Stomach (tissue), 9 donors: Measurements from ENCODE around the gene MRGPRE. TPM values are rescaled to one million over a fixed set of nuclear protein-coding genes. Genes with fewer than 3 reads are reported as not detected.

ENCODE experiments used
- DNase-seq, 2 donors: peaks; one replicate each; pipeline versions ENCODE4 v3.0.0 to v3.0.0-alpha.2; 2013 to 2019
- H3K27ac ChIP-seq, 5 donors: fragments of 200-600 bp in 4 of 5; sonication (generic) in 4 of 5; one replicate each; pipeline ENCODE4 v1.5.1; 2013 to 2019; ENCODE audit warnings: mild to moderate bottlenecking in 1 of 5, moderate library complexity in 1 of 5
- H3K27me3 ChIP-seq, 3 donors: fragments of 200-600 bp; sonication (generic); one replicate each; pipeline ENCODE4 v1.5.1; 2017 to 2019; ENCODE audit warnings: mixed run types in 1 of 3
- H3K36me3 ChIP-seq, 4 donors: fragments of 200-600 bp; sonication (generic); 1 replicate in 3 of 4; 2 replicates in 1 of 4; pipeline ENCODE4 v1.5.1; 2016 to 2019
- H3K4me1 ChIP-seq, 4 donors: fragments of 200-600 bp; sonication (generic); one replicate each; pipeline ENCODE4 v1.5.1; 2016 to 2019
- H3K4me3 ChIP-seq, 4 donors: fragments of 200-600 bp; sonication (generic) in 3 of 4; one replicate each; pipeline ENCODE4 v1.5.1; 2016 to 2019; ENCODE audit warnings: mild to moderate bottlenecking in 1 of 4
- H3K9me3 ChIP-seq, 4 donors: fragments of 200-600 bp; sonication (generic); one replicate each; pipeline ENCODE4 v1.5.1; 2016 to 2019
- EP300 ChIP-seq: sonication (generic); formaldehyde crosslinking; IDR thresholded peaks from one replicate; pipeline ENCODE4 v1.6.1; 2017; ENCODE audit warnings: antibody characterized with exemption
- POLR2A ChIP-seq, 4 donors: fragments of 450-650 bp; IDR thresholded peaks; one replicate each; pipeline ENCODE4 v1.6.1; 2016; ENCODE audit warnings: antibody characterized with exemption in 4 of 4, control low read depth in 2 of 4, mild to moderate bottlenecking in 1 of 4, moderate library complexity in 1 of 4
- POLR2AphosphoS5 ChIP-seq, 3 donors: sonication (generic); formaldehyde crosslinking; IDR thresholded peaks; one replicate each; pipeline ENCODE4 v1.6.1; 2016; ENCODE audit warnings: antibody characterized with exemption in 3 of 3
- WGBS, 5 donors: extraction: QIAGEN DNeasy Blood & Tissue Kit in 3 of 5; methylation state at CpG; one replicate each; pipeline versions ENCODE4 v1.1.5 to v1.1.7; 2013 to 2018; 5-methylcytosine and 5-hydroxymethylcytosine counted together
- intact Hi-C: fragments of 100-400 bp; cut with DNase I; formaldehyde crosslinking; loops from one replicate; pipeline ENCODE4 v1.15.1; 2023; ENCODE audit warnings: low total_unique reads
- polyA plus RNA-seq, 3 donors: library from polyadenylated mRNA; stranded (reverse); fragments of 200-250 nt; gene quantifications; one replicate each; pipeline ENCODE4 v1.2.3, GENCODE V29; 2013
- total RNA-seq, 5 donors: library from RNA; depleted of rRNA; stranded (reverse); fragments of >200 nt; gene quantifications; one replicate each; pipeline versions ENCODE4 v1.1.0 to v1.2.3, GENCODE V29; 2014 to 2016
- TF ChIP-seq, protein P1 (sequence below), 7 experiments: fragments of 450-650 bp in 4 of 7; fragments of 200-600 bp in 3 of 7; sonication (generic) in 3 of 7; IDR thresholded peaks; one replicate each; pipeline ENCODE4 v1.5.1; 2016 to 2019; ENCODE audit warnings: antibody characterized with exemption in 7 of 7, control low read depth in 2 of 7, mild to moderate bottlenecking in 1 of 7
- donor health status: healthy with polysubstance abuse.
- donor health status: Bipolar disorder and iron deficiency.
- donor health status: healthy.

MRGPRE gene
- total and polyA plus RNA-seq, 8 donors = not detected

DNA sequence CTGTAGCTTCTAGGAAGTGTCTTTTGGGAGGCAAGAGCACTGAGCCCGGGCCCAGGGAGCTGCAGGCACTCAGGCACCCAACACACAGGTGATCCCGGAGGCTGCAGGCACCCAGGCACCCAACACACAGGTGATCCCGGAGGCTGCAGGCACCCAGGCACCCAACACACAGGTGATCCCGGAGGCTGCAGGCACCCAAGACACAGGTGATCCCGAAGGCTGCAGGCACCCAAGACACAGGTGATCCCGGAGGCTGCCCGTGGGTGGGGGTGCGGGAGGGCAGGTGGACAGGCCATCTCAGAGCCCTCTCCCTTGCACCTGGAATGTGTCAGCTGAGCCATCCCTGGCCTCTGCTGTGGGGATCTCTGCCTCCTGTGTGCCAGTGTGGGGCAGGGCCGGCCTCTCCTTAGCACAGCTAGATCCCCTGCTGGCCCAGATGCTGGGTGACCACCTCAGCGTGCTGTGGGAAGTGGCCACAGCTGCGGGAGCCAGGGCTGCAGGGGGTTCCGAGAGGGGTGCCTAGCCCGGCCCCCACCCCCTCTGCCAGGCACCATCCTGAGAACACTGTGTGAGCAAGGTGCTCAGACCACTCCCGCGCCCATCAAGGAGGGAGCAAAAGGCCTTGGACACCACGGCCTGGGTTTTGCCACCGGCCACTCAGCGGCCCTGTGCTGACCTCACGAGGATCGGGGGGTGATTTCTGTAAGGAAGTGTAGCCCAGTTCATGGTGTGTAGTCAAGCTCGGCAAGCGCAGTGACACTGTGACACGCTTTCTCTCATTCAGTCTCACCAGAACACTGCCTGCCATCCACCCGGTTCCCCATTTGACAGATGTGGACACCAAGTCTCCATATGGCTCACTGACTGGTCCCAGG is 27.8 kb downstream of the MRGPRE start:
- TF ChIP-seq EP300 = no peak
- TF ChIP-seq, protein P1, sequence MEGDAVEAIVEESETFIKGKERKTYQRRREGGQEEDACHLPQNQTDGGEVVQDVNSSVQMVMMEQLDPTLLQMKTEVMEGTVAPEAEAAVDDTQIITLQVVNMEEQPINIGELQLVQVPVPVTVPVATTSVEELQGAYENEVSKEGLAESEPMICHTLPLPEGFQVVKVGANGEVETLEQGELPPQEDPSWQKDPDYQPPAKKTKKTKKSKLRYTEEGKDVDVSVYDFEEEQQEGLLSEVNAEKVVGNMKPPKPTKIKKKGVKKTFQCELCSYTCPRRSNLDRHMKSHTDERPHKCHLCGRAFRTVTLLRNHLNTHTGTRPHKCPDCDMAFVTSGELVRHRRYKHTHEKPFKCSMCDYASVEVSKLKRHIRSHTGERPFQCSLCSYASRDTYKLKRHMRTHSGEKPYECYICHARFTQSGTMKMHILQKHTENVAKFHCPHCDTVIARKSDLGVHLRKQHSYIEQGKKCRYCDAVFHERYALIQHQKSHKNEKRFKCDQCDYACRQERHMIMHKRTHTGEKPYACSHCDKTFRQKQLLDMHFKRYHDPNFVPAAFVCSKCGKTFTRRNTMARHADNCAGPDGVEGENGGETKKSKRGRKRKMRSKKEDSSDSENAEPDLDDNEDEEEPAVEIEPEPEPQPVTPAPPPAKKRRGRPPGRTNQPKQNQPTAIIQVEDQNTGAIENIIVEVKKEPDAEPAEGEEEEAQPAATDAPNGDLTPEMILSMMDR (IDR thresholded peaks at IDR 0.05) = no peak
- TF ChIP-seq POLR2A (IDR thresholded peaks at IDR 0.05) = no peak
- TF ChIP-seq POLR2AphosphoS5 (IDR thresholded peaks at IDR 0.05) = no peak
- H3K27me3 ChIP-seq = peaks cover 6 to 58% (median 42%) of the 10 kb centered on the region in 3 donors
- no peak for DNase-seq
- 78 to 83% (median 80%) methylated on average over 12 to 24 of the region's 24 CpGs for WGBS, 5 donors
- H3K4me1 ChIP-seq = peaks cover 7 to 21% (median 13%) of the 10 kb centered on the region in 4 donors
- no peaks in the 10 kb centered on the region for H3K36me3 ChIP-seq
- intact Hi-C loops = no loop called here
- no peaks in the 10 kb centered on the region for H3K9me3 ChIP-seq
- H3K4me3 ChIP-seq = no peak overlapping the region
- no peak overlapping the region for H3K27ac ChIP-seq

GRCh38 chr11:3203221-3204043 is 28.8 kb downstream of the MRGPRE start:
- H3K4me3 ChIP-seq = peak overlapping the region in 1 of 4 donors; percentile 6
- no peak for TF ChIP-seq EP300
- TF ChIP-seq, protein P1 (IDR thresholded peaks at IDR 0.05) = no peak
- TF ChIP-seq POLR2AphosphoS5 (IDR thresholded peaks at IDR 0.05) = no peak
- TF ChIP-seq POLR2A (IDR thresholded peaks at IDR 0.05) = no peak
- H3K4me1 ChIP-seq = peaks cover 7 to 21% (median 13%) of the 10 kb centered on the region in 4 donors
- H3K9me3 ChIP-seq = no peaks in the 10 kb centered on the region
- intact Hi-C loops = no loop called here
- no peak overlapping the region for H3K27ac ChIP-seq
- peak in 1 of 2 donors; percentile 56 for DNase-seq
- WGBS, 5 donors = 3 to 12% (median 5%) methylated on average over 25 to 51 of the region's 51 CpGs
- H3K27me3 ChIP-seq = peaks cover 6 to 67% (median 42%) of the 10 kb centered on the region in 3 donors
- H3K36me3 ChIP-seq = no peaks in the 10 kb centered on the region

DNA sequence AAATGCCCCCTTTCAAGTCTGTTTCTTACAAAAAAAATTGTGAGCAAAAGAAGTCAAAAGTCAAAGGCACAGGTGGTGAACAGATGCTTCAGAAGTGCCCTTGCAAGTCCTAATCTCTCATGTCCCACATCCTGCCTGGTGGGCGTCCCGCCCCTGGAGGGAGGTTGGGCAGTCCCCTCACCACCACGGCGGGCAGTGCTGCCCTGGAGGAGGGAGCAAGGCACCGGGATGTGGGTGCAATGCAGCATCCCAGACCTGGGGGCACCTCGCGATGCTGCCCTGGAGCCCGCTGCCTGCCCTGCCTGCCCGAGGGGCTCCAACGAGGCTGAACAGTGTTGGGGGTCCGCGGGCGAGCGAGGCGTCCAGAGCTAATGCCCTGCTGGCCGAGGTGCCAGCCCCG is 29.5 kb downstream of the MRGPRE start:
- H3K4me3 ChIP-seq = peak overlapping the region in 1 of 4 donors; percentile 6
- TF ChIP-seq, protein P1 (IDR thresholded peaks at IDR 0.05) = no peak
- TF ChIP-seq EP300 (no peak), POLR2AphosphoS5 (IDR thresholded peaks at IDR 0.05) (no peak), POLR2A (IDR thresholded peaks at IDR 0.05) (no peak)
- no peaks in the 10 kb centered on the region for H3K9me3 ChIP-seq
- H3K27ac ChIP-seq = no peak overlapping the region
- H3K4me1 ChIP-seq = peaks cover 7 to 21% (median 13%) of the 10 kb centered on the region in 4 donors
- WGBS, 5 donors = 7 to 18% (median 12%) methylated on average over 16 to 17 of the region's 17 CpGs
- no peak for DNase-seq
- H3K36me3 ChIP-seq = no peaks in the 10 kb centered on the region
- H3K27me3 ChIP-seq = peaks cover 6 to 74% (median 46%) of the 10 kb centered on the region in 3 donors
- intact Hi-C loops = no loop called here

GRCh38 chr11:3202305-3202704 is 29.9 kb downstream of the MRGPRE start:
- intact Hi-C loops = no loop called here
- Histone ChIP-seq H3K27ac (no peak overlapping the region), H3K4me1 (peaks cover 7 to 21% (median 13%) of the 10 kb centered on the region in 4 donors), H3K4me3 (no peak overlapping the region), H3K36me3 (no peaks in the 10 kb centered on the region), H3K27me3 (peaks cover 6 to 79% (median 50%) of the 10 kb centered on the region in 3 donors), H3K9me3 (no peaks in the 10 kb centered on the region)
- no peak for DNase-seq
- WGBS, 5 donors = 53 to 74% (median 59%) methylated on average over 7 of the region's 7 CpGs
- TF ChIP-seq POLR2AphosphoS5 (IDR thresholded peaks at IDR 0.05) (no peak), POLR2A (IDR thresholded peaks at IDR 0.05) (no peak), EP300 (no peak)
- TF ChIP-seq, protein P1 (IDR thresholded peaks at IDR 0.05) = no peak
